WTC11 (cell line): Measurements from ENCODE around the gene AGAP5.

Source experiments
- CTCF ChIP-seq: fragments of 200-600 bp; IDR thresholded peaks from 2 replicates; pipeline ENCODE4 v1.8.0; 2022; ENCODE audit warnings: antibody characterized with exemption
- E2F1 ChIP-seq: sonication (generic); formaldehyde crosslinking; IDR thresholded peaks from 2 replicates; pipeline ENCODE4 v1.8.0; 2022; ENCODE audit warnings: mild to moderate bottlenecking, missing genetic modification reagents
- EMX1 ChIP-seq: fragments of 250-450 bp; sonication (Bioruptor Pico); IDR thresholded peaks from 2 replicates; pipeline ENCODE4 v1.8.0; 2021; ENCODE audit warnings: mild to moderate bottlenecking
- ESRRA ChIP-seq: sonication (generic); formaldehyde crosslinking; IDR thresholded peaks from 2 replicates; pipeline ENCODE4 v1.8.1; 2022; ENCODE audit warnings: mild to moderate bottlenecking, missing genetic modification reagents, borderline replicate concordance
- HMGXB4 ChIP-seq: sonication (generic); formaldehyde crosslinking; IDR thresholded peaks from 2 replicates; pipeline ENCODE4 v1.8.1; 2023; ENCODE audit warnings: mild to moderate bottlenecking, moderate library complexity, missing genetic modification reagents
- NFYB ChIP-seq: sonication (generic); formaldehyde crosslinking; conservative IDR thresholded peaks from 2 replicates; pipeline ENCODE4 v1.8.0; 2022; ENCODE audit warnings: low read depth, missing genetic modification reagents
- SMAD3 ChIP-seq: sonication (generic); formaldehyde crosslinking; IDR thresholded peaks from 2 replicates; pipeline ENCODE4 v1.8.0; 2022; ENCODE audit warnings: missing genetic modification reagents, mild to moderate bottlenecking, borderline replicate concordance
- TEAD1 ChIP-seq: sonication (generic); formaldehyde crosslinking; IDR thresholded peaks from 2 replicates; pipeline ENCODE4 v1.8.0; 2022; ENCODE audit warnings: mild to moderate bottlenecking, missing genetic modification reagents
- TEAD4 ChIP-seq: sonication (generic); formaldehyde crosslinking; IDR thresholded peaks from 2 replicates; pipeline ENCODE4 v1.8.0; 2022; ENCODE audit warnings: mild to moderate bottlenecking, missing genetic modification reagents
- ZNF138 ChIP-seq: sonication (generic); formaldehyde crosslinking; conservative IDR thresholded peaks from 2 replicates; pipeline ENCODE4 v1.8.1; 2022; ENCODE audit warnings: mild to moderate bottlenecking, moderate library complexity, missing genetic modification reagents
- ZNF263 ChIP-seq: sonication (generic); formaldehyde crosslinking; IDR thresholded peaks from 2 replicates; pipeline ENCODE4 v1.8.1; 2022; ENCODE audit warnings: low read depth, mild to moderate bottlenecking, moderate library complexity, missing genetic modification reagents
- ZNF396 ChIP-seq: fragments of 250-450 bp; sonication (Bioruptor Pico); IDR thresholded peaks from 2 replicates; pipeline ENCODE4 v1.8.0; 2021; ENCODE audit warnings: mild to moderate bottlenecking, moderate library complexity, borderline replicate concordance

- TF ChIP-seq HMGXB4 (CRISPR knock-in tag), result no peak
- no peak for TF ChIP-seq SMAD3 (CRISPR knock-in tag)
- TF ChIP-seq E2F1 (CRISPR knock-in tag), result no peak
- TF ChIP-seq EMX1 (CRISPR knock-in tag), result no peak
- TF ChIP-seq NFYB (CRISPR knock-in tag), result no peak
- no peak for TF ChIP-seq CTCF
- TF ChIP-seq ZNF396, result no peak
- TF ChIP-seq ZNF263, result no peak
- TF ChIP-seq ESRRA (CRISPR knock-in tag), result no peak
- no peak for TF ChIP-seq TEAD4 (CRISPR knock-in tag)
- no peak for TF ChIP-seq TEAD1 (CRISPR knock-in tag)
- no peak for TF ChIP-seq ZNF138 (CRISPR knock-in tag)
Measured at GRCh38 chr10:73649876-73650536, 47.9 kb downstream of the AGAP5 start.
